NCI-H2081 (cell line): ENCODE measurements around the gene SHISAL1.
A peak's percentile ranks its signal among the peaks of the same experiment; 100 is the strongest.
"Not testable (repeated sequence)": the region's sequence is repeated elsewhere in the genome, so short reads cannot be mapped to it uniquely, and the experiment has no call there.

Experiments
- DNase-seq, 2 experiments: peaks; one replicate each; lab custom pipeline; 2025; lab: John Stamatoyannopoulos, UW

Gene SHISAL1

GRCh38 chr22:44302363-44302762 is 10.4 kb downstream of the SHISAL1 start:
- not testable (repeated sequence) for DNase-seq

DNA sequence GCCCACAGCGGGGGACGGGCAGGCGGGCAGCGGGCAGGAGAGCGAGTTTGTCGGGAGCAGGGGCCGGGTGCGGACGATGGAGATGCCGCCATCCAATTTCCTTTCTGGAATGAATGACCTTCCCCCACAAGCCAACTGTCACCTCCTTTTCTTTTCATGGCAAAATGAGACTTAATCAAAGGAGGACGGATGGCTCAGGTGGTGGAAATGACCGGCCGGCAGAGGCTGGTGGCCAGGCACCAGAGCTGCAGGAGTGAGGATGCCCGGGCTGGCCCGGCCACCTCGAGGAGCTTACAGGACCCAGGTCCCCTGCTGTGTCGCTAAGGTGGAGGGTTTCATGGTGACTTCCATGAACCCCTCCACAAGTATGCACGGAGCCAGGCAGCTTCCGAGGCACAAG is 11.7 kb downstream of the SHISAL1 start:
- no peak for DNase-seq

- DNase-seq = no peak
Observed at GRCh38 chr22:44299124-44299523, 13.6 kb downstream of the SHISAL1 start.

DNA sequence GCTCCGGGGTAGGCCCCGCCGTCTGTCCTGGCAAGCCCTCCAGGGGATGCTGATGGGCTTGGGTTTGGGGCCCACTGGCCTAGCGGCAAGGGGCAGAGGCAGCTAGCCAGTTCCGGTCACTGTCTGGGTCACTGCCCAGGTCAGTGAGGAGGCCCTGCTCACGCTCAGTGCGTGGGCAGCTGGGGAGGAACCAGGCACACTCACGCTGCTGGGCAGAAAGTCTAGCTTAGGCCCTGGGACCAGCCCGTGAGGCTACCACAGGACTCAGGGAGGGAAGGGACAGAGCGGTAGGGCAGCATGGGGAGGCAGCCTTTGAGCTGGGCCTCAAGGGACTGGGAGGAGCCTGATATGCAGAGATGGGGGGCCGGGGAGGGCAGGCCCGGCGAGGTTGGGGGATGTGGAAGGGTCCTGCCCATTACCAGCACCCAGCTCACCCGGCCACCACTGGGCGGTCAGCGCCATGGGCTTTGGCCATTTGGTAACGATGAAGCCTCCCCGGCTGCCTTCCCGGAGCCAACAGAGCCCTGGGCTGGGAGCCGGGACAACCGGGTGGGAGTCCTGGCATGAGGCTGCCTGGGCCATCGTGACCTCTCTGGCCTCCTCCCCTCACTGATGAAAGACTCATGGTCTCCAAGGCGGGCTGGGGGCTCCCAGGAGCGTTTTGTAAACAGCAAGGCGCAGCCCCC is 14.2 kb downstream of the SHISAL1 start:
- no peak for DNase-seq

- DNase-seq = no peak
Observed at GRCh38 chr22:44297470-44298061, 15.2 kb downstream of the SHISAL1 start.

- no peak for DNase-seq
Observed at GRCh38 chr22:44295406-44295805, 17.3 kb downstream of the SHISAL1 start.

GRCh38 chr22:44293876-44294275 is 18.9 kb downstream of the SHISAL1 start:
- no peak for DNase-seq

- DNase-seq = no peak
Observed at GRCh38 chr22:44293034-44293433, 19.7 kb downstream of the SHISAL1 start.

DNA sequence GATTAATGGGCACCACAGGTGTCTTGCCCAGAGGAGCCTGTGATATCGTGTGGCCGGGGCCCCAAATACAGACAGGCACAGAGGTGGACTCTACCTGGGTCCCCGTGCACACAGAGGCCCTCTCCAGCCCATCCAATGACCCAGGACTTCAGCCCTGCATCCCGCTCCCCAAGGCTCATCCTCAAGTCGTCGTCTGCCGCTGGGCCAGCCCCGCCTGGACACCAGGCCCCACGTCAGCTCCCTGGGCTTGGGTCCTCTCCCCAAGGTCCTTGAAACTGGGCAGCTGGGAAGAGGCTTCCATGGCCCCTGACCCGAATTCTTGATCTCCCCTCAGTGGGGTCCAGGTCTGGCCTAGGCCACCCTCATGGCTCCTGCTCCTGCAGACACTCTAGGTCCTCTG is 20.2 kb downstream of the SHISAL1 start:
- DNase-seq = no peak

DNA sequence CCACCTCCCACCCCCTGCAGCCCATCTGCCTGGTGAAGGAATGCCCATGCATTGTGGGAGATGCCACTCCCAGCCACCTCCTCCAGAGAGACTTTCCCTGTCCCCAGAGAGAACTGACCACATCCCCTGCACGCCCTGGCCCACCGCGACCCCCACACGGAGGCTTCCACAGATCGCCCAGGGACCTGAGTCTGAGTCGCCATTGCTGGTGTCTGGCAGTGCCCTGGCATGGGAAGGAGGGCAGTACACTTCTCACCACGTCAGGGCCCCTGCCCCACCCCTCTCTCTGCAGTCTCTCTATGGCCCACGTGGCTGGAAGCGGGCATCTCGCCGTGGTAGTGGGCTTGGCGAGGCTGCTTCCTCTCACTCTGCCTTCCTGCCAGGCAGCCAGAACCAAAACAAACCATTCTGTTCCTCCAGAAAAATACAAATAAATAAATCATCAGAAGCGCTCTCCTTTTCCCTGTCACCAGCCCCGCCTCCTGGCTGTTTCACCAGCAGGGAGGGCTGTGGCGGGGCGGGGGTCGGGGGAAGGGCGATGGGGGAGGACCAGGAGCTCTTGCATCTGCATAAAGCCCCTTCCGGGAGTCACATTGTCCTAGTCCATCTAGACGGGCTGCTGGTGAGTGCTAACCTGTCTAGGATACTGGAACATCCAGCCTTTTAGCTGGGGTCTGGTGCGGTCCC is 20.9 kb downstream of the SHISAL1 start:
- no peak for DNase-seq

DNA sequence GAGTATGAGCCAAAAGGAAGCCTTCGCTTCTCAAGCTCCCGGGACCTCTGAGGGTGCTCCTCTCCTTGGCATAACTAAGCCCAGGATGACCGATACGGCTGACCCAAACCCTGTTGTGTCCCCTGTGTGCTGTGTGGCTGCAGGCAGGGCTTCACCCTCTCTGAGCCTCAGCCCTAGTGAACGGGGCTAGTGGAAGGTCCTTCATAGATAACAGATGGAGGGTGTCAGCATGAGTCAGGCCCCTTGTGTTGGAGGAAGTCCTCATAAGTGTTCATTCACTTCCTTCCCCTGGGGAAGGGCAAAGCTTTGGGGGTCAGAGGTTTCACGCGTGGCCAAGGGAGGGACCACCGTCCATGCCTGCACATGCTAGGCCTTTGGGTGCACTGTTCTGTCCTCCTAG is 21.5 kb downstream of the SHISAL1 start:
- no peak for DNase-seq

DNA sequence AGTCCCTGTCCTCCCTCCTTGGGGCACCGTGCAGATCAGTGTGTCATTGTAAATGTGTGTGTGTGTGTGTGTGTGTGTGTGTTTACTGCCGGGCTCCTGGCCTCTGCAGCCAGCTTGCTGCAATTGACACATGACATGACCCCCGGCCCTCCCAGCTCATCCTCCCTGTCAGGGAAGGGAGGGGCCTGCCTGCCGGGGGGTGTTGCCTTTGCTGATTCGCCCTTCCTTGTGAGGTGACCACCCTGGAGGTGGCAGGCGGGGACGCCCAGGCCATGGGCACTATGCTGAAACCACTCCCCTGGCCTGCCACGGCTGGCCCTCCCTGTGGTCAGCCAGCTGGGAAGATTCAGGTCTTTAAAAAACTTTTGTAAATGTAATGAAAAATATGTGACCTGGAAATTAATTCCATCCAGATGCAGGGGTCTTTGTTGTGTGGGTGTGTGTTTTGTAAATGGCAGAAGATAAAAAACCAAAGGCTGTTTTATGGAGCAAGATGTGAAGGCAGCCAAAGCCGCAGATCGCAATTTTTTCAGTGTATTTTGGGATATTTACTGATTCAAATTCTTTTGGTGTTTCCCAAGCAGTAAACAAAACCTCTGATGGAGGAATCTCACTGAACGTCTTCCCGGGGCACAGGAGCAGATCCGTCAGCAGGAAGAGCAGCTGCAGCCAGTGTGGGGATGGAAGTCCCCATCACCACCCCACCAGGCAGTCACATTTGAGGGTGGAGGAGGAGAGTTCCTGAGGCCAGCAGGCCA is 23.2 kb downstream of the SHISAL1 start:
- no peak for DNase-seq

DNA sequence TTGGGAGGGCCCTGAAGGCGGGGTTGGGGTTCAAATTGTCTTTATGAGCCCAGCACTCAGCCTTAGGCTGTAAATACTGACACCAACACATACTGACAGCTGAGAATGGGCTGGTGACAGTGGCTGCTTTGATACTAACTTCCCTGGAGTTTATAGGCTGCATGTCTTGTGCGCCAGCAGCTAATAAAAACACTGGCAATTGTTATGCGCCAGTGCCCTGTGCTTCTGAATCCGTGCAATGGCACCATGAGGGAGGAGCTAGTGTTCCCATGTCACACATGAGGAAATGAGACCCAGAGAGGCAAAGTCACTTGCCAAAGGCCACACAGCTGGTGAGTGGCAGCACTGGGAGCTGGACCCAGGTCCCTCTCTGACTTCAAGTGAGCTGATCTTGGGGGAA is 23.8 kb downstream of the SHISAL1 start:
- no peak for DNase-seq

- DNase-seq = no peak
Observed at GRCh38 chr22:44287741-44288140, 25.0 kb downstream of the SHISAL1 start.

- no peak for DNase-seq
Observed at GRCh38 chr22:44287121-44287693, 25.5 kb downstream of the SHISAL1 start.

GRCh38 chr22:44286646-44287045 is 26.1 kb downstream of the SHISAL1 start:
- no peak for DNase-seq

- DNase-seq = no peak
Observed at GRCh38 chr22:44284711-44285110, 28.0 kb downstream of the SHISAL1 start.

DNA sequence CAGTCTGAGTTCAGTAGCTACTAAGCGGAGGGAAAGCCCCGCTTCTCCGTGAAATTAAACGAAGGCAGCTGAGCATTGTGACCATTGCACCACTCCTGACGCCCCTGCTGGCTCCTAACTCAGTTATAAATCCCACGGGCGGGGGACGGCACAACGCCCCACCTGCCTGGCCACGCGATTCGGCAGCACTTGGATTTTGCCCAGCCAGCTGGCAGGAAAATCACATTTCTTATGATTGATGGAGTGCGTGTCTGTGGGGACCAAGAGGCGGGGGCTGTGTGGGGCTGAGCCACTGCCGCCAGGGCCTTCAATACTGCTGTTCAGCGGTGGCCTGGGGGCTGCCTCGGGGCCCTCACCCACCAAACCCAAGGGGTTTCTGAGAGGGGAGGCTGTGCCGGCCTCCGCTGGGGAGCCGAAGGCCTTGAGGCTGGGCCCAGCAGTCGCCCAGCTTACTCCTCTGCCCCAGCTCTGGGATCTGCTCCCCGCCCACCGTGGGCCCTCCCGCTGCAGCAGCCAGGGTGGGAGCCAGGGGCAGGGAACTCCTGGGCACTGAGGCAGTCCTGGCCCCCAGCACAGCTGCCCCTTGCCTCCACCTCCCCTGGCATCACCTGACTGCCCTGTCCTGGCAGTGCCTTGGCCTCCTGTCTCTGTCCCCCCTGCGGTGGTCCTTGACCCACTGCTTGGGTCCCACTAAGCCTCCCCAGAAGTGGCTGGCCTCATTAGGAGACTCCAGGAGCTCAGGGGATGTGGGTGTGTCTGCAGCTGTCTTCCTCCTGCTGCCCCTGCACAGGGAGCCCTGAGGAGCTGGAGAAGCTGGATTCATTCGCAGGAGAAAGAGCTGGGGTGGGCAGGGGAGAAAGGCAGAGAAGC is 30.7 kb downstream of the SHISAL1 start:
- DNase-seq = peak; percentile 19 to 31

DNA sequence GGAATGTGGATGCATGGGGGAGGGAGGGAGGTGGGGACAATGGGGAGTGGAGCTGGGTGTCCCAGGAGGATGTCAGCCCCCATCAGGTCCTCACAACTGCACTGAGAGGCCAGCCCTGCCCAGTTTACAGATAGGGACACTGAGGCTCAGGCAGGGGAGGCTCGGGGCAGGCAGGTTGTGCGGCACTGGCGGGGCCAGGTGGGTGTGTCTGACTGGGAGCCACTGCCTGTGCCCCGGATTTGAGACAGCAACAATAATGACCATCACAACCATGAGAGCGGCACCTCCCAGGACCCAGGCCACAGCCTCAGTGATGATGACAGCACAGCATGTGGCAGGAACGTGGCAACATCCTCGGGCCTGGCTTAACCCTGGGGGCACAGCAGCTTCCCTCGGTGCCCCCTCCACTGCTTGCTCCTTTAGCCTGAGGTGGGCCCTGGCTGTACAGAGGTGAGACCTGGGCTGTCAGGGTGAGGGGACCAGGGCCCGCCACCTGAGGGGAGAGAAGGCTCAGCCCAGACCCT is 32.0 kb downstream of the SHISAL1 start:
- DNase-seq = no peak

- DNase-seq = peak; percentile 42 to 68
Observed at GRCh38 chr22:44279069-44279360, 33.7 kb downstream of the SHISAL1 start.
